DND-41 (cell line): Measurements from ENCODE around the gene PRIMA1.

ENCODE experiments used
- EZH2 ChIP-seq: IDR thresholded peaks from 3 replicates; pipeline ENCODE4 v1.6.1; 2012; ENCODE audit warnings: borderline replicate concordance, low read depth, mild to moderate bottlenecking, moderate library complexity, low read length, inconsistent platforms; ENCODE audit not compliant: severe bottlenecking
- TF ChIP-seq, protein P1 (sequence below): IDR thresholded peaks from 2 replicates; pipeline ENCODE4 v1.5.1; 2012; ENCODE audit warnings: borderline replicate concordance, low read length, moderate library complexity, mild to moderate bottlenecking; ENCODE audit not compliant: poor library complexity, severe bottlenecking; ENCODE audit errors: extremely low read depth

DNA sequence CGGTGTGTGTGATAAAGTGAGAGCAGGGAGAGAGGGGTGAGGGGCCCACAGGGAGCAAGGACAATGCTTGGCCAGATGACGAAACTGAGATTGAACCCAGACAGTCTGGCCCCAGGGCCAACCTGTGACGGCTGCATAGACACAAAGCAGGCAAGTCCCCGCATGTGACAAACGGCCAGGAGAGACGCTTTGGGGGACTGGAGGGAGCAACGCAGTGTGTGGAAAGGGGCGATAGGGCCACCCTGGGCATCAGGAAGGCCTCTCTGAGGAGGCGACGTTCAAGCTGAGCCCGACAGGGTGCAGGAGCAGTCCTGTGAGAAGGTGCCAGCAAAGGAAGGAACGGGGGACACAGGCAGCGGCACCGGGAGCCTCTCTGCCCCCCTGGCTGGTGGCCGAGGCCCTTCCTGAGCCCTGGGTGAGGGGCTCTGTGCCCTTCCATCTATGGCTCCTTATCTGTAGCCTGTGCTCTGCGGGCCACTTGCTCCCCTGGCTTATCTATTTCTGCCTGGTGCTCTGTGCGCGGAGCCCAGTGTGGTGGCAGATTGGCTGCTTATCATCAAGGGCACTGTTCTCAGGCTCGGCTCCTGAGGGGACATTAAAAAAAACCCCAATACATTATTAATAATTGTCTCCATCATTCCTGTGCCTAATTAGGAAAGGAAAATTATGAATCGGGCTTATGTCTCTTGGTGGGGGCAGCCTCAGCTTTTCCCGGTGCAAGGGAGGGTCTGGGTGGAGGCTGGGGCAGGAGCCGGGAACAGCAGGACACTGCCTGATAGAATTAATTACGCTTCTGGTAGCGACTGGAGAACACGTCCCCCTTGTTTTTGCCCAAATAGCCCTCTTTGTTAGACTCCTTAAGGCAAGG lies 39.8 kb downstream of the PRIMA1 start:
- TF ChIP-seq, protein P1, sequence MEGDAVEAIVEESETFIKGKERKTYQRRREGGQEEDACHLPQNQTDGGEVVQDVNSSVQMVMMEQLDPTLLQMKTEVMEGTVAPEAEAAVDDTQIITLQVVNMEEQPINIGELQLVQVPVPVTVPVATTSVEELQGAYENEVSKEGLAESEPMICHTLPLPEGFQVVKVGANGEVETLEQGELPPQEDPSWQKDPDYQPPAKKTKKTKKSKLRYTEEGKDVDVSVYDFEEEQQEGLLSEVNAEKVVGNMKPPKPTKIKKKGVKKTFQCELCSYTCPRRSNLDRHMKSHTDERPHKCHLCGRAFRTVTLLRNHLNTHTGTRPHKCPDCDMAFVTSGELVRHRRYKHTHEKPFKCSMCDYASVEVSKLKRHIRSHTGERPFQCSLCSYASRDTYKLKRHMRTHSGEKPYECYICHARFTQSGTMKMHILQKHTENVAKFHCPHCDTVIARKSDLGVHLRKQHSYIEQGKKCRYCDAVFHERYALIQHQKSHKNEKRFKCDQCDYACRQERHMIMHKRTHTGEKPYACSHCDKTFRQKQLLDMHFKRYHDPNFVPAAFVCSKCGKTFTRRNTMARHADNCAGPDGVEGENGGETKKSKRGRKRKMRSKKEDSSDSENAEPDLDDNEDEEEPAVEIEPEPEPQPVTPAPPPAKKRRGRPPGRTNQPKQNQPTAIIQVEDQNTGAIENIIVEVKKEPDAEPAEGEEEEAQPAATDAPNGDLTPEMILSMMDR = no peak
- no peak for TF ChIP-seq EZH2
